ENCODE measurements around the gene MORN1. TPM values are rescaled to one million over a fixed set of nuclear protein-coding genes. Genes with fewer than 3 reads are reported as not detected.

Gene MORN1
- total RNA-seq, 1 donor from 2014 or later: 12.7 TPM

GRCh38 chr1:2294033-2294724, 97.2 kb downstream of the MORN1 start:
- peaks cover 48% of the 10 kb centered on the region for H3K4me1 Mint-ChIP-seq (ENCODE audit: unreplicated experiment)
- DNase-seq (ENCODE audit: extremely low spot score, unreplicated experiment): no peak
- peak overlapping the region; percentile 68 for H3K27ac Mint-ChIP-seq (ENCODE audit: unreplicated experiment)

GRCh38 chr1:2292725-2293450, 98.5 kb downstream of the MORN1 start:
- Mint-ChIP-seq H3K36me3 (ENCODE audit: unreplicated experiment) (no peaks in the 10 kb centered on the region), H3K4me1 (ENCODE audit: unreplicated experiment) (peaks cover 50% of the 10 kb centered on the region), H3K4me3 (ENCODE audit: unreplicated experiment) (no peak overlapping the region), H3K27ac (ENCODE audit: unreplicated experiment) (peak overlapping the region; percentile 61), H3K27me3 (ENCODE audit: unreplicated experiment) (no peaks in the 10 kb centered on the region), H3K9me3 (ENCODE audit: unreplicated experiment) (no peaks in the 10 kb centered on the region)
- TF ChIP-seq, protein P1, sequence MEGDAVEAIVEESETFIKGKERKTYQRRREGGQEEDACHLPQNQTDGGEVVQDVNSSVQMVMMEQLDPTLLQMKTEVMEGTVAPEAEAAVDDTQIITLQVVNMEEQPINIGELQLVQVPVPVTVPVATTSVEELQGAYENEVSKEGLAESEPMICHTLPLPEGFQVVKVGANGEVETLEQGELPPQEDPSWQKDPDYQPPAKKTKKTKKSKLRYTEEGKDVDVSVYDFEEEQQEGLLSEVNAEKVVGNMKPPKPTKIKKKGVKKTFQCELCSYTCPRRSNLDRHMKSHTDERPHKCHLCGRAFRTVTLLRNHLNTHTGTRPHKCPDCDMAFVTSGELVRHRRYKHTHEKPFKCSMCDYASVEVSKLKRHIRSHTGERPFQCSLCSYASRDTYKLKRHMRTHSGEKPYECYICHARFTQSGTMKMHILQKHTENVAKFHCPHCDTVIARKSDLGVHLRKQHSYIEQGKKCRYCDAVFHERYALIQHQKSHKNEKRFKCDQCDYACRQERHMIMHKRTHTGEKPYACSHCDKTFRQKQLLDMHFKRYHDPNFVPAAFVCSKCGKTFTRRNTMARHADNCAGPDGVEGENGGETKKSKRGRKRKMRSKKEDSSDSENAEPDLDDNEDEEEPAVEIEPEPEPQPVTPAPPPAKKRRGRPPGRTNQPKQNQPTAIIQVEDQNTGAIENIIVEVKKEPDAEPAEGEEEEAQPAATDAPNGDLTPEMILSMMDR (IDR thresholded peaks at IDR 0.05): no peak
- no peak for DNase-seq (ENCODE audit: extremely low spot score, unreplicated experiment)

More at GRCh38 chr1:2294033-2294724, 97.2 kb downstream of the MORN1 start:
- H3K9me3 Mint-ChIP-seq (ENCODE audit: unreplicated experiment): no peaks in the 10 kb centered on the region
- H3K4me3 Mint-ChIP-seq (ENCODE audit: unreplicated experiment): no peak overlapping the region
- TF ChIP-seq, protein P1 (IDR thresholded peaks at IDR 0.05): no peak
- H3K27me3 Mint-ChIP-seq (ENCODE audit: unreplicated experiment): no peaks in the 10 kb centered on the region
- no peaks in the 10 kb centered on the region for H3K36me3 Mint-ChIP-seq (ENCODE audit: unreplicated experiment)

DNA sequence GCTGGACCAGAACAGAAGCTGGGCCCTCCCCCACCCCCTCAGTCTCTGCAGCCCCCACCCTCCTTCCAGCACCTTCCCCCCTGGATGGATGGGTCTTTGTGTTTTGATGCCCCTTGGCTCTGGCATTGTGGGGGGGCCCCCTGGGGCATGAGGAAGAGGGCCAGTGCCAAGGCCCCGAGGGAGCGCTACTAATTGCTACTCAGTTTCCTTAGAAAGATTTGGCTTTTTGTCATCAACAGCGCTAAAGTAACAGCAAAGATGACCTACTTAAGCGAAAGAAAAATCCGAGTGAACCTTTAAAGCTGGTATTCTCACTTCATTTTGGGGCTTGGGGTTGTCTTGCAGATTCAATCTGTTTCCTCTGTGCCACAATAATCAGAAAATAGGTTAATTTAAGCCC, 99.8 kb downstream of the MORN1 start:
- no peaks in the 10 kb centered on the region for H3K36me3 Mint-ChIP-seq (ENCODE audit: unreplicated experiment)
- H3K27ac Mint-ChIP-seq (ENCODE audit: unreplicated experiment): peak overlapping the region; percentile 67
- no peaks in the 10 kb centered on the region for H3K9me3 Mint-ChIP-seq (ENCODE audit: unreplicated experiment)
- H3K4me3 Mint-ChIP-seq (ENCODE audit: unreplicated experiment): no peak overlapping the region
- no peak for DNase-seq (ENCODE audit: extremely low spot score, unreplicated experiment)
- peaks cover 52% of the 10 kb centered on the region for H3K4me1 Mint-ChIP-seq (ENCODE audit: unreplicated experiment)
- no peaks in the 10 kb centered on the region for H3K27me3 Mint-ChIP-seq (ENCODE audit: unreplicated experiment)
- TF ChIP-seq, protein P1 (IDR thresholded peaks at IDR 0.05): no peak

DNA sequence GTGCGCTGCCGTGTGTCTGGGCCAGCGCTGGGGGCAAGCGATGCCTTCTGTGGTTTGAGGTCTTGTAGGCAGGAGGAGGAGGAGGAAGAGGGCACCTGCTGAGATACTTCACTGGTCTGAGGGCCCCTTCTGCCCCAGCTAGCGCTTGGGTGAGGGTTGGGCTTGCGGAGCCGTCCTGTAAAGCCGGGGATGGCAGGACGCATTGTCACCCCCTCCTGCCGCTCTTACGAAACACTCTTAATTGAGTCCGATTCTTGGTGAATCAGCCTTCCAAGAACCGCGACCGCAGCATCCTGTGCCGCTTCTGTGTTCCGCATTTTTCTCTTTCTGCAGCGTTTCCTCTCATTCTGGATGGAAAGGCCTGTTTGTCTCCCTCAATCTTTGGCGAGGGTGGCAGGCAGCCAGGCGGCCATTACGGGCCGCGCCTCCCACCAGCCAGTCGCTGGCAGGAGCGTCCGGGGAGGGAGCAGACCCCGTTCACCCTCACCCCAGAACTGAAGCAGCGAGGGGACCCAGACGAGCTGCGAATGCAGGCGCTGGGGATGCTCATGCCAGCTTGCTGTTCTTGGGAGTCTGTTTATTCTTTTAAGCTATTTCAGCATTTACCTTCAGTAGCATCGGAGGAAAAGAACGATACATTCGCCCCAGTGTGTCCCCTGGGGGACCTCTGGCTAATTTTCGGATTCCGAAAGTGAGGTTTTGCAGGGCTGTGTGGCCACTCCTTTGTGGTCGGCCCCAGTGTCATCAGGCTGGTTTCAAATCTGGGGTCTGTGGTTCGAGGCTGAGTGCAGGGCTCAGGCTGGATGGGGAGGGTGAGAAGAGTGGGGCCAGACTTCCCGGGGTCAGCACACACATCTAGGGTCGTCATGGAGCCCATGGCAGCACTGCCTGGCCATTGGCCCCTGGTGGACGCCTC, 100.5 kb downstream of the MORN1 start:
- Mint-ChIP-seq H3K36me3 (ENCODE audit: unreplicated experiment) (no peaks in the 10 kb centered on the region), H3K9me3 (ENCODE audit: unreplicated experiment) (no peaks in the 10 kb centered on the region), H3K4me1 (ENCODE audit: unreplicated experiment) (peaks cover 49% of the 10 kb centered on the region), H3K27ac (ENCODE audit: unreplicated experiment) (peak overlapping the region; percentile 90), H3K27me3 (ENCODE audit: unreplicated experiment) (no peaks in the 10 kb centered on the region), H3K4me3 (ENCODE audit: unreplicated experiment) (peak overlapping the region; percentile 44)
- DNase-seq (ENCODE audit: extremely low spot score, unreplicated experiment): no peak
- TF ChIP-seq, protein P1 (IDR thresholded peaks at IDR 0.05): no peak
